Upper lobe of right lung (tissue), 1 donor: ENCODE measurements around the gene ZEB2. TPM values are rescaled to one million over a fixed set of nuclear protein-coding genes. Genes with fewer than 3 reads are reported as not detected.

Source experiments
- ATAC-seq: fragments of 200-7000 bp; cut with Tn5 transposase; one replicate; pipeline ENCODE4 v1.9.1; 2020; ENCODE audit warnings: mild to moderate bottlenecking, moderate library complexity
- DNase-seq: peaks from one replicate; pipeline ENCODE4 v3.0.0-alpha.2; 2020
- H3K27ac ChIP-seq: fragments of 200-600 bp; one replicate; pipeline ENCODE4 v1.8.0; 2022
- H3K27me3 ChIP-seq: fragments of 200-600 bp; one replicate; pipeline ENCODE4 v1.8.0; 2022; ENCODE audit warnings: mild to moderate bottlenecking
- H3K36me3 ChIP-seq: fragments of 200-600 bp; one replicate; pipeline ENCODE4 v1.8.0; 2022
- H3K4me1 ChIP-seq: fragments of 200-600 bp; one replicate; pipeline ENCODE4 v1.8.0; 2022
- H3K4me3 ChIP-seq: fragments of 200-600 bp; one replicate; pipeline ENCODE4 v1.8.0; 2022; ENCODE audit warnings: mild to moderate bottlenecking
- H3K9me3 ChIP-seq: fragments of 200-600 bp; one replicate; pipeline ENCODE4 v1.8.0; 2022
- CTCF ChIP-seq: fragments of 200-600 bp; IDR thresholded peaks from one replicate; pipeline ENCODE4 v1.8.0; 2022; ENCODE audit warnings: antibody characterized with exemption
- intact Hi-C: fragments of 100-400 bp; cut with DNase I; formaldehyde crosslinking; loops from one replicate; pipeline ENCODE4 v1.11.0; 2022
- total RNA-seq: library from RNA; stranded (reverse); fragmentation: NEBNext Ultra II Directional; extraction: Animal tissue kit (Norgen Biotek cat#: 25700); gene quantifications from one replicate; pipeline ENCODE4 v1.2.1, GENCODE V29; 2021
- donor health status: DM: no; HTN: yes; CAD: no; lungs with severe emphysema.

Gene ZEB2
- total RNA-seq, 1 donor from 2014 or later: 178 TPM

DNA sequence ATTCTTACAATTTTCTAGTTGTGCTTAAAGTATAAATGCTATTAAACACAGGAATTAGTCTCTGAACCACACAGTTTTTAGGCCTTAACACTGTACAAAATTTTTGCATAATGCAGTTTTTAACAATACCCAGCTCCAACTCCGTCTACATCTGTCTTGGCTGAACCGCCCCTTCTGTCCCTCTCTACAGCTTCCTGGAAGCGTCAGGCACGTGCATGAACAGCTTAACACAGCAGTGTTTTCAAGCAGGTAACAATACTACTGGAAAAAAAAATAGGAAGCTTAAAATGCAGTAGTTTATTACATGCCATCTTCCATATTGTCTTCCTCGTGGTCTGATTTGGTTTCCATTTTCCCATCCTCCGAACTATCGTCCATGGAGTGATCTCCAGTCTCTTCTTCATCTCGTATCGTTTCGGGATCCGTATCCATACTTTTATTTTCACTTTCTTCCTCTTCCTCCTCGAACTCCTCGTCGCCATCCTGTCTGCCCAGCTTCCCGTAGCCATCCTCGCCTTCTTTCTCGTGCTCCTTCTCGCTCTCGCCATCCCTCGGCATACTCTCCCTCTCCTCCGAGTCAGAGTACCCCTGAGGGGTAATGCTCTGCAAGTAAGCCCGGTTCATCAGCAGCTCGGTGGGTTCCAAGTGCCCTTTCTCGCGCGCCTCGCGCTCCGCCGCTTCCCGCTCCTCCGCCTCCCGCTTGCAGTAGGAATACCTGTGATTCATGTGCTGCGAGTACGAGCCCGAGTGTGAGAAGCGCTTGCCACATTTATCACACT, 130.6 kb downstream of the ZEB2 start:
- Histone ChIP-seq H3K4me3 (peak overlapping the region; percentile 42), H3K27me3 (no peaks in the 10 kb centered on the region), H3K9me3 (no peaks in the 10 kb centered on the region), H3K36me3 (peaks cover 28% of the 10 kb centered on the region), H3K27ac (no peak overlapping the region), H3K4me1 (no peaks in the 10 kb centered on the region)
- TF ChIP-seq CTCF: no peak
- DNase-seq: peak; percentile 67
- intact Hi-C loops: no loop called here
- peak; percentile 62 for ATAC-seq

- H3K9me3 ChIP-seq: no peaks in the 10 kb centered on the region
- H3K4me1 ChIP-seq: peaks cover 5% of the 10 kb centered on the region
- no peaks in the 10 kb centered on the region for H3K36me3 ChIP-seq
- H3K27ac ChIP-seq: no peak overlapping the region
- DNase-seq (no peak), ATAC-seq (no peak)
- TF ChIP-seq CTCF: no peak
- intact Hi-C loops: no loop called here
- no peak overlapping the region for H3K4me3 ChIP-seq
- H3K27me3 ChIP-seq: no peaks in the 10 kb centered on the region
Measured at GRCh38 chr2:144385381-144385780, 134.5 kb downstream of the ZEB2 start.

- Histone ChIP-seq H3K4me3 (no peak overlapping the region), H3K36me3 (no peaks in the 10 kb centered on the region), H3K27ac (no peak overlapping the region), H3K4me1 (peaks cover 5% of the 10 kb centered on the region), H3K9me3 (no peaks in the 10 kb centered on the region), H3K27me3 (no peaks in the 10 kb centered on the region)
- intact Hi-C loops: no loop called here
- ATAC-seq (no peak), DNase-seq (no peak)
- no peak for TF ChIP-seq CTCF
Measured at GRCh38 chr2:144383571-144384100, 136.3 kb downstream of the ZEB2 start.

DNA sequence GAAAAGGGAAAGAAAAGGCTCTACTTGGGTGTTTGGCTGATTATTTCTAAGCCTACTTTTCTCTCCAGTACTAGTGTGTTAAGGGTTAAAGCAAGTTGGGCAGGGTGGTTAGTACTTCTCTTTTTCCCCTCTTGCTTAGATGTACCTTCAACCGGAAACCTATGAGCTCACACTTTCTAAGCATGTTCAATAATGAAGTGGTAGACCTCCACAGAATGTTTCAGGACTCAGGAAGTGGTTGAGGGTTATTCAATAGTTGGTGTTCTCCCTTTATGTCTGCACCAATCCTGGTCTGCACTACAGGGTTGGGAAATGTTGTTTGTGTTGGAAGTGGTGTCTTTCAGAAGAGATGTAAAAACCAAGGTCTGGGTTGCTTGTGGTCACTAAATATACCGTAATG, 137.1 kb downstream of the ZEB2 start:
- DNase-seq: no peak
- no peak overlapping the region for H3K27ac ChIP-seq
- no peak for TF ChIP-seq CTCF
- H3K27me3 ChIP-seq: no peaks in the 10 kb centered on the region
- no peaks in the 10 kb centered on the region for H3K9me3 ChIP-seq
- peaks cover 5% of the 10 kb centered on the region for H3K4me1 ChIP-seq
- no peak overlapping the region for H3K4me3 ChIP-seq
- no peaks in the 10 kb centered on the region for H3K36me3 ChIP-seq
- peak; percentile 91 for ATAC-seq
- intact Hi-C loops: no loop called here

GRCh38 chr2:144381716-144382115, 138.2 kb downstream of the ZEB2 start:
- peaks cover 5% of the 10 kb centered on the region for H3K4me1 ChIP-seq
- intact Hi-C loops: no loop called here
- H3K27me3 ChIP-seq: no peaks in the 10 kb centered on the region
- no peaks in the 10 kb centered on the region for H3K36me3 ChIP-seq
- no peak for DNase-seq
- TF ChIP-seq CTCF: no peak
- no peak overlapping the region for H3K4me3 ChIP-seq
- H3K27ac ChIP-seq: no peak overlapping the region
- no peaks in the 10 kb centered on the region for H3K9me3 ChIP-seq
- no peak for ATAC-seq
